Measurements from ENCODE around the gene COL6A1. TPM values are rescaled to one million over a fixed set of nuclear protein-coding genes. Genes with fewer than 3 reads are reported as not detected.
A peak's percentile ranks its signal among the peaks of the same experiment; 100 is the strongest.

COL6A1 gene
- total and polyA plus RNA-seq, 2 of the 13 experiments (the other 11 are each of a cell fraction or from before 2014, with no cell fraction given), result 3.1 to 4.8 TPM

- TF ChIP-seq ZFY (CRISPR knock-in tag; IDR thresholded peaks at IDR 0.05), result peak; percentile 58
- TF ChIP-seq ARID5B (CRISPR knock-in tag; IDR thresholded peaks at IDR 0.05), result peak; percentile 69; the same call in 1 of the 2 replicates
- TF ChIP-seq TBP (CRISPR knock-in tag; IDR thresholded peaks at IDR 0.05), result no peak
- TF ChIP-seq TEAD3 (CRISPR knock-in tag; optimal IDR thresholded peaks at IDR 0.05; ENCODE audit: borderline replicate concordance), result peak; percentile 80
These were observed 52.1 kb downstream of the COL6A1 start (continued) for GRCh38 chr21:46033410-46034400.

GRCh38 chr21:46035809-46036695, 54.5 kb downstream of the COL6A1 start:
- TF ChIP-seq FUBP1 (CRISPR knock-in tag; IDR thresholded peaks at IDR 0.05; ENCODE audit: borderline replicate concordance) (no peak), MTF1 (CRISPR knock-in tag; IDR thresholded peaks at IDR 0.05) (no peak), HDAC1 (CRISPR knock-in tag; IDR thresholded peaks at IDR 0.05) (no peak), HMG20B (CRISPR knock-in tag; conservative IDR thresholded peaks at IDR 0.05) (no peak), SMC3 (IDR thresholded peaks at IDR 0.05; ENCODE audit: low read length) (no peak), ZNF350 (CRISPR knock-in tag; IDR thresholded peaks at IDR 0.05; ENCODE audit: borderline replicate concordance, low read depth) (no peak), ZNF883 (CRISPR knock-in tag; IDR thresholded peaks at IDR 0.05; ENCODE audit: not compliant biosample characterization) (no peak), ZNF30 (CRISPR knock-in tag; IDR thresholded peaks at IDR 0.05) (no peak), THAP7 (CRISPR knock-in tag; IDR thresholded peaks at IDR 0.05) (no peak), SP2 (CRISPR knock-in tag; IDR thresholded peaks at IDR 0.05) (no peak)
- no peaks in the 10 kb centered on the region for H3K36me3 ChIP-seq (replicated peaks in 1 of 2; ENCODE audit: control insufficient read depth in 1 of 2, insufficient read depth in 2 of 2, low read length in 2 of 2)
- intact Hi-C loops (cut with micrococcal nuclease; ENCODE audit: unreplicated experiment), result no loop called here
- no peak overlapping the region for H3K27ac ChIP-seq (ENCODE audit: extremely low read length, insufficient read depth, low read length)
- ATAC-seq, result no peak; the same call in 2 of the 3 replicates
- ChIA-PET CTCF (ENCODE audit: low intra/inter-chr PET ratio, low total read pairs) (no interaction called here), POLR2A (no interaction called here)
- no peak for FAIRE-seq
- H4K20me1 ChIP-seq (ENCODE audit: insufficient read depth, low read length), result no peaks in the 10 kb centered on the region
- no peak for DNase-seq (ENCODE audit: low spot score)
- peaks cover 1 to 12% of the 10 kb centered on the region in 2 experiments; a peak in 2 of 5 replicates for H3K27me3 ChIP-seq (ENCODE audit: control insufficient read depth in 1 of 2, insufficient read depth in 2 of 2, low read length in 2 of 2)
- BruUV-seq (replicated peaks), result no TSS peak
- H3K9ac ChIP-seq (ENCODE audit: insufficient read depth, low read depth, low read length), result no peak overlapping the region
- no peak overlapping the region for H3K4me2 ChIP-seq (ENCODE audit: low read depth, low read length)
- H3K4me3 ChIP-seq (replicated peaks in 1 of 3; ENCODE audit: insufficient read depth in 1 of 3, low read depth in 2 of 3, low read length in 3 of 3), result no peak overlapping the region
- H2AFZ ChIP-seq (ENCODE audit: low read length), result no peak overlapping the region
- H3K9me3 ChIP-seq (ENCODE audit: low read length), result no peaks in the 10 kb centered on the region
- H3K4me1 ChIP-seq (ENCODE audit: insufficient read depth, low read length), result peaks cover 20% of the 10 kb centered on the region; the same call in 1 of the 2 replicates
- H3K79me2 ChIP-seq (ENCODE audit: insufficient read depth, low read length), result no peaks in the 10 kb centered on the region
- in situ Hi-C loops (cut with HindIII; ENCODE audit: extremely low pct_ligation_motif_present, low pct_unique_long_range_greater_than_20kb), result no loop called here
- whole genome bisulfite sequencing (ENCODE audit: low lambda C conversion rate), result 74% methylated on average over 25 of the region's 45 CpGs

Measured in HepG2 (cell line).